ENCODE data around the gene ROR2. TPM values are rescaled to one million over a fixed set of nuclear protein-coding genes. Genes with fewer than 3 reads are reported as not detected.

ROR2 gene
- polyA plus RNA-seq, 3 donors: 14.1 to 17.3 (median 14.2) TPM

- no peak for DNase-seq (ENCODE audit: low read depth in 3 of 3, low spot score in 2 of 3)
Observed at GRCh38 chr9:91844701-91845291, 105.2 kb downstream of the ROR2 start.

GRCh38 chr9:91844190-91844589, 105.8 kb downstream of the ROR2 start:
- DNase-seq (ENCODE audit: low read depth in 3 of 3, low spot score in 2 of 3): no peak

- no peak for DNase-seq (ENCODE audit: low read depth in 3 of 3, low spot score in 2 of 3)
Observed at GRCh38 chr9:91843623-91844148, 106.3 kb downstream of the ROR2 start.

- no peak for DNase-seq (ENCODE audit: low read depth in 3 of 3, low spot score in 2 of 3)
Observed at GRCh38 chr9:91843093-91843492, 106.9 kb downstream of the ROR2 start.

GRCh38 chr9:91842358-91843049, 107.5 kb downstream of the ROR2 start:
- no peak for DNase-seq (ENCODE audit: low read depth in 3 of 3, low spot score in 2 of 3)

GRCh38 chr9:91841591-91841990, 108.4 kb downstream of the ROR2 start:
- DNase-seq (ENCODE audit: low read depth in 3 of 3, low spot score in 2 of 3): no peak

GRCh38 chr9:91840882-91841281, 109.1 kb downstream of the ROR2 start:
- DNase-seq (ENCODE audit: low read depth in 3 of 3, low spot score in 2 of 3): no peak

- DNase-seq (ENCODE audit: low read depth in 3 of 3, low spot score in 2 of 3): no peak
Observed at GRCh38 chr9:91840469-91840868, 109.6 kb downstream of the ROR2 start.

GRCh38 chr9:91839926-91840465, 110.0 kb downstream of the ROR2 start:
- no peak for DNase-seq (ENCODE audit: low read depth in 3 of 3, low spot score in 2 of 3)

- DNase-seq (ENCODE audit: low read depth in 3 of 3, low spot score in 2 of 3): no peak
Observed at GRCh38 chr9:91837981-91838731, 111.9 kb downstream of the ROR2 start.

GRCh38 chr9:91836515-91836914, 113.5 kb downstream of the ROR2 start:
- no peak for DNase-seq (ENCODE audit: low read depth in 3 of 3, low spot score in 2 of 3)

- DNase-seq (ENCODE audit: low read depth in 3 of 3, low spot score in 2 of 3): no peak
Observed at GRCh38 chr9:91835632-91836031, 114.4 kb downstream of the ROR2 start.

GRCh38 chr9:91835216-91835615, 114.8 kb downstream of the ROR2 start:
- DNase-seq (ENCODE audit: low read depth in 3 of 3, low spot score in 2 of 3): no peak

GRCh38 chr9:91834740-91835139, 115.3 kb downstream of the ROR2 start:
- DNase-seq (ENCODE audit: low read depth in 3 of 3, low spot score in 2 of 3): no peak

- DNase-seq (ENCODE audit: low read depth in 3 of 3, low spot score in 2 of 3): no peak
Observed at GRCh38 chr9:91833878-91834255, 116.2 kb downstream of the ROR2 start.

- DNase-seq (ENCODE audit: low read depth in 3 of 3, low spot score in 2 of 3): no peak
Observed at GRCh38 chr9:91833096-91833877, 116.7 kb downstream of the ROR2 start.

GRCh38 chr9:91832322-91832721, 117.7 kb downstream of the ROR2 start:
- DNase-seq (ENCODE audit: low read depth in 3 of 3, low spot score in 2 of 3): no peak

GRCh38 chr9:91825866-91826265, 124.2 kb downstream of the ROR2 start:
- DNase-seq (ENCODE audit: low read depth in 3 of 3, low spot score in 2 of 3): no peak

- DNase-seq (ENCODE audit: low read depth in 3 of 3, low spot score in 2 of 3): no peak
Observed at GRCh38 chr9:91825422-91825821, 124.6 kb downstream of the ROR2 start.

- DNase-seq (ENCODE audit: low read depth in 3 of 3, low spot score in 2 of 3): no peak
Observed at GRCh38 chr9:91824601-91825305, 125.3 kb downstream of the ROR2 start.

Measured in right renal cortex interstitium (tissue), 3 donors.